Upper lobe of left lung (tissue), 4 donors: ENCODE results near the gene TAC4.

Experiments used
- EP300 ChIP-seq, 4 donors: sonication (generic); formaldehyde crosslinking; IDR thresholded peaks; one replicate each; pipeline ENCODE4 v1.5.1; 2017; ENCODE audit warnings: antibody characterized with exemption in 4 of 4, control low read depth in 2 of 4
- POLR2A ChIP-seq, 4 donors: fragments of 450-650 bp; IDR thresholded peaks; one replicate each; pipeline ENCODE4 v1.5.1; 2016 to 2017; ENCODE audit warnings: antibody characterized with exemption in 4 of 4, mild to moderate bottlenecking in 2 of 4
- TF ChIP-seq, protein P1 (sequence below), 6 experiments: fragments of 450-650 bp in 4 of 6; fragments of 200-600 bp in 2 of 6; sonication (generic) in 2 of 6; IDR thresholded peaks; one replicate each; pipeline ENCODE4 v1.5.1; 2016 to 2019; ENCODE audit warnings: antibody characterized with exemption in 6 of 6

- TF ChIP-seq, protein P1, sequence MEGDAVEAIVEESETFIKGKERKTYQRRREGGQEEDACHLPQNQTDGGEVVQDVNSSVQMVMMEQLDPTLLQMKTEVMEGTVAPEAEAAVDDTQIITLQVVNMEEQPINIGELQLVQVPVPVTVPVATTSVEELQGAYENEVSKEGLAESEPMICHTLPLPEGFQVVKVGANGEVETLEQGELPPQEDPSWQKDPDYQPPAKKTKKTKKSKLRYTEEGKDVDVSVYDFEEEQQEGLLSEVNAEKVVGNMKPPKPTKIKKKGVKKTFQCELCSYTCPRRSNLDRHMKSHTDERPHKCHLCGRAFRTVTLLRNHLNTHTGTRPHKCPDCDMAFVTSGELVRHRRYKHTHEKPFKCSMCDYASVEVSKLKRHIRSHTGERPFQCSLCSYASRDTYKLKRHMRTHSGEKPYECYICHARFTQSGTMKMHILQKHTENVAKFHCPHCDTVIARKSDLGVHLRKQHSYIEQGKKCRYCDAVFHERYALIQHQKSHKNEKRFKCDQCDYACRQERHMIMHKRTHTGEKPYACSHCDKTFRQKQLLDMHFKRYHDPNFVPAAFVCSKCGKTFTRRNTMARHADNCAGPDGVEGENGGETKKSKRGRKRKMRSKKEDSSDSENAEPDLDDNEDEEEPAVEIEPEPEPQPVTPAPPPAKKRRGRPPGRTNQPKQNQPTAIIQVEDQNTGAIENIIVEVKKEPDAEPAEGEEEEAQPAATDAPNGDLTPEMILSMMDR (IDR thresholded peaks at IDR 0.05) = no peak
- TF ChIP-seq EP300 (IDR thresholded peaks at IDR 0.05) (no peak), POLR2A (IDR thresholded peaks at IDR 0.05) (no peak)
These were observed 25.0 kb downstream of the TAC4 start for GRCh38 chr17:49822829-49823228.
